HepG2 (cell line): ENCODE results near the gene ELP5. TPM values are rescaled to one million over a fixed set of nuclear protein-coding genes. Genes with fewer than 3 reads are reported as not detected.

Source experiments
- CCDC6 ChIP-seq: sonication (generic); formaldehyde crosslinking; IDR thresholded peaks from 2 replicates; pipeline ENCODE4 v1.8.1; 2022; ENCODE audit warnings: mild to moderate bottlenecking, missing genetic modification reagents, moderate library complexity
- FOXA1 ChIP-seq, 2 experiments: fragments of 450-650 bp in 1 of 2; sonication (generic) in 1 of 2; formaldehyde crosslinking in 1 of 2; IDR thresholded peaks; 2 replicates each; pipeline versions ENCODE4 v1.4.0 to v1.6.1; 2016 to 2020; ENCODE audit warnings: missing genetic modification reagents in 1 of 2
- FOXJ3 ChIP-seq: sonication (generic); formaldehyde crosslinking; IDR thresholded peaks from 2 replicates; pipeline ENCODE4 v1.4.0; 2020; ENCODE audit warnings: missing genetic modification reagents, mild to moderate bottlenecking, borderline replicate concordance
- HHEX ChIP-seq: IDR thresholded peaks from 2 replicates; pipeline ENCODE4 v1.6.1; 2016; ENCODE audit warnings: control low read depth
- KLF15 ChIP-seq: sonication (generic); formaldehyde crosslinking; IDR thresholded peaks from 2 replicates; pipeline ENCODE4 v1.8.1; 2023; ENCODE audit warnings: borderline replicate concordance, mild to moderate bottlenecking, inconsistent platforms, missing genetic modification reagents, mixed read lengths
- PLRG1 ChIP-seq: fragments of 450-650 bp; conservative IDR thresholded peaks from 2 replicates; pipeline ENCODE4 v1.6.1; 2016
- POLR2AphosphoS2 ChIP-seq: IDR thresholded peaks from 2 replicates; pipeline ENCODE4 v1.6.1; 2011; ENCODE audit warnings: low read depth, low read length, improper control_type of control experiment
- SALL2 ChIP-seq: sonication (generic); formaldehyde crosslinking; IDR thresholded peaks from 2 replicates; pipeline ENCODE4 v1.8.1; 2023; ENCODE audit warnings: mild to moderate bottlenecking, missing genetic modification reagents, inconsistent platforms
- SP1 ChIP-seq, 2 experiments: fragments of 450-650 bp in 1 of 2; sonication (generic) in 1 of 2; formaldehyde crosslinking in 1 of 2; IDR thresholded peaks; 2 replicates each; pipeline versions ENCODE4 v1.4.0 to v1.6.1; 2016 to 2020; ENCODE audit warnings: missing genetic modification reagents in 1 of 2
- ZNF543 ChIP-seq: sonication (generic); formaldehyde crosslinking; IDR thresholded peaks from 2 replicates; pipeline ENCODE4 v1.4.0; 2020; ENCODE audit warnings: mild to moderate bottlenecking, missing genetic modification reagents
- ZNF572 ChIP-seq: sonication (generic); formaldehyde crosslinking; IDR thresholded peaks from 2 replicates; pipeline ENCODE4 v1.5.1; 2020; ENCODE audit warnings: mild to moderate bottlenecking, missing genetic modification reagents
- ZNF746 ChIP-seq: sonication (generic); formaldehyde crosslinking; IDR thresholded peaks from 2 replicates; pipeline ENCODE4 v1.8.0; 2022; ENCODE audit warnings: mild to moderate bottlenecking, missing genetic modification reagents
- polyA plus RNA-seq, 8 experiments: library from polyadenylated mRNA; depleted of rRNA in 3 of 8; stranded (reverse) in 7 of 8; unstranded in 1 of 8; fragments of >200 nt; fragmentation: Illumina TruSeq in 4 of 8; extraction: Trizol in 4 of 8; gene quantifications; 2 replicates each; pipeline versions ENCODE4 v1.2.1 to v1.2.3, GENCODE V29; 2011 to 2016; ENCODE audit warnings: low read depth in 4 of 8, missing spikeins in 1 of 8, mixed read lengths in 1 of 8; ENCODE audit not compliant: insufficient read depth in 1 of 8
- total RNA-seq, 5 experiments: library from RNA; depleted of rRNA; stranded (reverse); fragments of >200 nt; fragmentation: Illumina TruSeq; extraction: Trizol; gene quantifications; 2 replicates each; pipeline ENCODE4 v1.2.3, GENCODE V29; 2016; ENCODE audit warnings: low read depth in 1 of 5
- TF ChIP-seq, protein P1 (sequence below): sonication (generic); formaldehyde crosslinking; IDR thresholded peaks from 2 replicates; pipeline ENCODE4 v1.5.0; 2020; ENCODE audit warnings: missing genetic modification reagents
- TF ChIP-seq, protein P2 (sequence below): sonication (generic); formaldehyde crosslinking; IDR thresholded peaks from 2 replicates; pipeline ENCODE4 v1.5.1; 2020; ENCODE audit warnings: mild to moderate bottlenecking, missing genetic modification reagents, borderline replicate concordance
- TF ChIP-seq, protein P3 (sequence below): sonication (generic); formaldehyde crosslinking; IDR thresholded peaks from 2 replicates; pipeline ENCODE4 v1.5.0; 2020; ENCODE audit warnings: missing genetic modification reagents

The ELP5 gene
- total and polyA plus RNA-seq, 2 of the 13 experiments (the other 11 are each of a cell fraction or from before 2014, with no cell fraction given) = 67.6 to 69.8 TPM

DNA sequence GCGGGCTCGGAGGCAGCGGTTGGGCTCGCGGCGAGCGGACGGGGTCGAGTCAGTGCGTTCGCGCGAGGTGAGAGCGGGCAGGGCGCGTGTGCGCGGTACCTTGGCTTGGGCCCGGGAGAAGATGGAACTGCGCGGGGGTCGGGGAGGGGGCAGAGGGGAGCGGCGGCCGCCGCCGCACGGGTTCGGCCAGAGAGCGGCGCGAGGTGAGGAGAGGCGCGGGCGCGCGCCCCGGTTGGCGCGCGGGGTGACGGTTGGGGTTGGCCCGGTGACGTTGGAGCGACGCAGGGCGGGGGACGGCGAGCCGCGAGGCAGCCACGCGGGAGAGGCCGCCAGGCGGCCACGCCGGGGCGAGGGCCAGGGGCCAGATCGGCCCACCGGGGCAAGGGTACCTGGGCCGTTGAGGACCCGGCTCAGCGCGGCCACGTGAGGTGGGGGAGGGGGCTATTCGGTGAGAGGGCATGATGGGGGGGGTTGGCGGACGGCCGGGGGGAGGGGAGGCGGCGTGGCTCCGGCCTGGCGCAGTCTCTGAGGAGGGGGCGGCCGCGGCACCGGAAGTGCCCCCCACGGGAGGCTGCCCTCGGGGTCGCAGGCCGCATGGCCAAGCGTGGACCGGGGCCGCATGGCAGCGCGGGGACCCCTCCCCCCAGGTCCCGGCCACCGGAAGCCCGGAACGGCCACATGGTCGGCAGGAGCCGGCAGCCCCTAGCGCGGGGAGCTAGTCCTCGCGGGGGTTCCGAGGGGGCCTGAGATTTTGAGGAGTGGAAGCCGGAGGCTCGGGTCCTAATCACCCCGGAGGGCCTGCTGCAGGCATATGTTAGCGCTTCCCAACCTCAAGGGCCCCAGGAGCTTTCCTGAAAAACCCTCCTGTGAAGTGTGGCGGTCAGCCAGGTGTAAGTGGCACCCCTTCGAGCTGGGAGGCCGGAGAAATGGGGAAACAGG is 55.9 kb downstream of the ELP5 start (continued):
- TF ChIP-seq, protein P1, sequence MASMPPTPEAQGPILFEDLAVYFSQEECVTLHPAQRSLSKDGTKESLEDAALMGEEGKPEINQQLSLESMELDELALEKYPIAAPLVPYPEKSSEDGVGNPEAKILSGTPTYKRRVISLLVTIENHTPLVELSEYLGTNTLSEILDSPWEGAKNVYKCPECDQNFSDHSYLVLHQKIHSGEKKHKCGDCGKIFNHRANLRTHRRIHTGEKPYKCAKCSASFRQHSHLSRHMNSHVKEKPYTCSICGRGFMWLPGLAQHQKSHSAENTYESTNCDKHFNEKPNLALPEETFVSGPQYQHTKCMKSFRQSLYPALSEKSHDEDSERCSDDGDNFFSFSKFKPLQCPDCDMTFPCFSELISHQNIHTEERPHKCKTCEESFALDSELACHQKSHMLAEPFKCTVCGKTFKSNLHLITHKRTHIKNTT = no peak
- TF ChIP-seq ZNF543 (CRISPR knock-in tag) = no peak
- TF ChIP-seq PLRG1 = no peak
- TF ChIP-seq KLF15 = no peak
- TF ChIP-seq CCDC6 (CRISPR knock-in tag) = no peak
- 0 out of 2 replicates have a peak, but pooled peaks have one; percentile 6 for TF ChIP-seq ZNF746 (CRISPR knock-in tag)
- TF ChIP-seq ZNF572 (CRISPR knock-in tag) = no peak
- no peak for TF ChIP-seq FOXA1 (IDR thresholded peaks at IDR 0.05)
- TF ChIP-seq FOXA1 (CRISPR knock-in tag; IDR thresholded peaks at IDR 0.05) = no peak
- no peak for TF ChIP-seq FOXJ3 (CRISPR knock-in tag)
- TF ChIP-seq HHEX (CRISPR knock-in tag) = no peak
- TF ChIP-seq, protein P2, sequence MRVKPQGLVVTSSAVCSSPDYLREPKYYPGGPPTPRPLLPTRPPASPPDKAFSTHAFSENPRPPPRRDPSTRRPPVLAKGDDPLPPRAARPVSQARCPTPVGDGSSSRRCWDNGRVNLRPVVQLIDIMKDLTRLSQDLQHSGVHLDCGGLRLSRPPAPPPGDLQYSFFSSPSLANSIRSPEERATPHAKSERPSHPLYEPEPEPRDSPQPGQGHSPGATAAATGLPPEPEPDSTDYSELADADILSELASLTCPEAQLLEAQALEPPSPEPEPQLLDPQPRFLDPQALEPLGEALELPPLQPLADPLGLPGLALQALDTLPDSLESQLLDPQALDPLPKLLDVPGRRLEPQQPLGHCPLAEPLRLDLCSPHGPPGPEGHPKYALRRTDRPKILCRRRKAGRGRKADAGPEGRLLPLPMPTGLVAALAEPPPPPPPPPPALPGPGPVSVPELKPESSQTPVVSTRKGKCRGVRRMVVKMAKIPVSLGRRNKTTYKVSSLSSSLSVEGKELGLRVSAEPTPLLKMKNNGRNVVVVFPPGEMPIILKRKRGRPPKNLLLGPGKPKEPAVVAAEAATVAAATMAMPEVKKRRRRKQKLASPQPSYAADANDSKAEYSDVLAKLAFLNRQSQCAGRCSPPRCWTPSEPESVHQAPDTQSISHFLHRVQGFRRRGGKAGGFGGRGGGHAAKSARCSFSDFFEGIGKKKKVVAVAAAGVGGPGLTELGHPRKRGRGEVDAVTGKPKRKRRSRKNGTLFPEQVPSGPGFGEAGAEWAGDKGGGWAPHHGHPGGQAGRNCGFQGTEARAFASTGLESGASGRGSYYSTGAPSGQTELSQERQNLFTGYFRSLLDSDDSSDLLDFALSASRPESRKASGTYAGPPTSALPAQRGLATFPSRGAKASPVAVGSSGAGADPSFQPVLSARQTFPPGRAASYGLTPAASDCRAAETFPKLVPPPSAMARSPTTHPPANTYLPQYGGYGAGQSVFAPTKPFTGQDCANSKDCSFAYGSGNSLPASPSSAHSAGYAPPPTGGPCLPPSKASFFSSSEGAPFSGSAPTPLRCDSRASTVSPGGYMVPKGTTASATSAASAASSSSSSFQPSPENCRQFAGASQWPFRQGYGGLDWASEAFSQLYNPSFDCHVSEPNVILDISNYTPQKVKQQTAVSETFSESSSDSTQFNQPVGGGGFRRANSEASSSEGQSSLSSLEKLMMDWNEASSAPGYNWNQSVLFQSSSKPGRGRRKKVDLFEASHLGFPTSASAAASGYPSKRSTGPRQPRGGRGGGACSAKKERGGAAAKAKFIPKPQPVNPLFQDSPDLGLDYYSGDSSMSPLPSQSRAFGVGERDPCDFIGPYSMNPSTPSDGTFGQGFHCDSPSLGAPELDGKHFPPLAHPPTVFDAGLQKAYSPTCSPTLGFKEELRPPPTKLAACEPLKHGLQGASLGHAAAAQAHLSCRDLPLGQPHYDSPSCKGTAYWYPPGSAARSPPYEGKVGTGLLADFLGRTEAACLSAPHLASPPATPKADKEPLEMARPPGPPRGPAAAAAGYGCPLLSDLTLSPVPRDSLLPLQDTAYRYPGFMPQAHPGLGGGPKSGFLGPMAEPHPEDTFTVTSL (CRISPR knock-in tag) = no peak
- TF ChIP-seq POLR2AphosphoS2 = no peak
- peak; percentile 28; the same call in 1 of the 2 replicates for TF ChIP-seq SALL2
- TF ChIP-seq SP1 (IDR thresholded peaks at IDR 0.05) = no peak
- no peak for TF ChIP-seq SP1 (CRISPR knock-in tag; IDR thresholded peaks at IDR 0.05)
- TF ChIP-seq, protein P3, sequence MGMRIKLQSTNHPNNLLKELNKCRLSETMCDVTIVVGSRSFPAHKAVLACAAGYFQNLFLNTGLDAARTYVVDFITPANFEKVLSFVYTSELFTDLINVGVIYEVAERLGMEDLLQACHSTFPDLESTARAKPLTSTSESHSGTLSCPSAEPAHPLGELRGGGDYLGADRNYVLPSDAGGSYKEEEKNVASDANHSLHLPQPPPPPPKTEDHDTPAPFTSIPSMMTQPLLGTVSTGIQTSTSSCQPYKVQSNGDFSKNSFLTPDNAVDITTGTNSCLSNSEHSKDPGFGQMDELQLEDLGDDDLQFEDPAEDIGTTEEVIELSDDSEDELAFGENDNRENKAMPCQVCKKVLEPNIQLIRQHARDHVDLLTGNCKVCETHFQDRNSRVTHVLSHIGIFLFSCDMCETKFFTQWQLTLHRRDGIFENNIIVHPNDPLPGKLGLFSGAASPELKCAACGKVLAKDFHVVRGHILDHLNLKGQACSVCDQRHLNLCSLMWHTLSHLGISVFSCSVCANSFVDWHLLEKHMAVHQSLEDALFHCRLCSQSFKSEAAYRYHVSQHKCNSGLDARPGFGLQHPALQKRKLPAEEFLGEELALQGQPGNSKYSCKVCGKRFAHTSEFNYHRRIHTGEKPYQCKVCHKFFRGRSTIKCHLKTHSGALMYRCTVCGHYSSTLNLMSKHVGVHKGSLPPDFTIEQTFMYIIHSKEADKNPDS (CRISPR knock-in tag) = no peak
